Tibial nerve (tissue), 4 donors: ENCODE data around the gene PRRG3. TPM values are rescaled to one million over a fixed set of nuclear protein-coding genes. Genes with fewer than 3 reads are reported as not detected.

Experiments
- DNase-seq, 2 donors: peaks; one replicate each; pipeline ENCODE4 v3.0.0-alpha.2; 2019; ENCODE audit warnings: low spot score in 2 of 2
- H3K27ac ChIP-seq, 4 donors: fragments of 200-600 bp; sonication (generic) in 3 of 4; one replicate each; pipeline ENCODE4 v1.5.1; 2017 to 2019; ENCODE audit warnings: mild to moderate bottlenecking in 1 of 4
- H3K27me3 ChIP-seq, 2 donors: fragments of 200-600 bp; sonication (generic) in 1 of 2; one replicate each; pipeline versions ENCODE4 v1.5.1 to v1.6.0; 2017 to 2019
- H3K36me3 ChIP-seq, 3 donors: fragments of 200-600 bp; sonication (generic); one replicate each; pipeline ENCODE4 v1.5.1; 2018 to 2019
- H3K4me1 ChIP-seq, 4 donors: fragments of 200-600 bp; sonication (generic) in 3 of 4; one replicate each; pipeline ENCODE4 v1.5.1; 2017 to 2019
- H3K4me3 ChIP-seq, 4 donors: fragments of 200-600 bp; sonication (generic) in 3 of 4; one replicate each; pipeline ENCODE4 v1.5.1; 2017 to 2019; ENCODE audit warnings: mild to moderate bottlenecking in 1 of 4, moderate library complexity in 1 of 4
- H3K9me3 ChIP-seq, 4 donors: fragments of 200-600 bp; sonication (generic) in 3 of 4; one replicate each; pipeline ENCODE4 v1.5.1; 2017 to 2019
- EP300 ChIP-seq, 2 donors: sonication (generic); formaldehyde crosslinking; IDR thresholded peaks; one replicate each; pipeline ENCODE4 v1.6.1; 2017; ENCODE audit warnings: antibody characterized with exemption in 2 of 2, mild to moderate bottlenecking in 1 of 2
- POLR2A ChIP-seq, 2 donors: fragments of 450-650 bp; IDR thresholded peaks; one replicate each; pipeline ENCODE4 v1.6.1; 2017; ENCODE audit warnings: antibody characterized with exemption in 2 of 2, mild to moderate bottlenecking in 2 of 2, moderate library complexity in 2 of 2
- WGBS, 2 donors: methylation state at CpG; one replicate each; pipeline ENCODE4 v1.1.5; 2018; 5-methylcytosine and 5-hydroxymethylcytosine counted together
- total RNA-seq, 4 donors: library from RNA; depleted of rRNA; stranded (reverse); fragments of >200 nt; gene quantifications; one replicate each; pipeline ENCODE4 v1.1.0, GENCODE V29; 2016
- TF ChIP-seq, protein P1 (sequence below), 5 experiments: fragments of 200-600 bp in 3 of 5; fragments of 450-650 bp in 2 of 5; sonication (generic) in 3 of 5; IDR thresholded peaks; one replicate each; pipeline ENCODE4 v1.5.1; 2016 to 2019; ENCODE audit warnings: antibody characterized with exemption in 5 of 5, mild to moderate bottlenecking in 3 of 5, moderate library complexity in 2 of 5

The PRRG3 gene
- total RNA-seq, 4 donors from 2014 or later: 14.0 to 55.7 (median 15.9) TPM

DNA sequence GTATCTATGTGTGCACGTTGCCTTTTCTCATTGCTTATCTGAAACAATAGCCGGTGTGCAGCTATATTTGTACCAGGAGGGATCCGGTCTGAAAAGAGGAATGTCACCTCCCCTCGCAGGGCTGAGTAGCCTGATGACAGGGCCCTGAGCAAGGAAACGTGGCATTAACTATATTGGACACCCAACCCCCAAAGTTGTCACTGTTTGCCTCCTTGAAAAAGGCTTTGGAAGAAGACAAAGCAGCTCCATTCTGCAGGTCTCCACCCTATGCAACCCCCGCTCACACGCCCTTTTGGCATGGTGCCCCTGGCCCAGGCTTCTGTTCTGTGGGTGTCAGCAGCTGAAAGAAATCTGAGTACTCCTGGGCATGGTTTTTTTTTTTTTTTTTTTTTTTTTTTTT lies 8.2 kb downstream of the PRRG3 start:
- H3K4me3 ChIP-seq: no peak overlapping the region
- no peak for DNase-seq
- 26 to 28% methylated on average over 6 to 7 of the region's 7 CpGs for WGBS, 2 donors
- peak overlapping the region in 1 of 4 donors; percentile 17 for H3K27ac ChIP-seq
- H3K36me3 ChIP-seq: no peaks in the 10 kb centered on the region
- no peak for TF ChIP-seq EP300 (IDR thresholded peaks at IDR 0.05)
- no peak for TF ChIP-seq POLR2A (IDR thresholded peaks at IDR 0.05)
- TF ChIP-seq, protein P1, sequence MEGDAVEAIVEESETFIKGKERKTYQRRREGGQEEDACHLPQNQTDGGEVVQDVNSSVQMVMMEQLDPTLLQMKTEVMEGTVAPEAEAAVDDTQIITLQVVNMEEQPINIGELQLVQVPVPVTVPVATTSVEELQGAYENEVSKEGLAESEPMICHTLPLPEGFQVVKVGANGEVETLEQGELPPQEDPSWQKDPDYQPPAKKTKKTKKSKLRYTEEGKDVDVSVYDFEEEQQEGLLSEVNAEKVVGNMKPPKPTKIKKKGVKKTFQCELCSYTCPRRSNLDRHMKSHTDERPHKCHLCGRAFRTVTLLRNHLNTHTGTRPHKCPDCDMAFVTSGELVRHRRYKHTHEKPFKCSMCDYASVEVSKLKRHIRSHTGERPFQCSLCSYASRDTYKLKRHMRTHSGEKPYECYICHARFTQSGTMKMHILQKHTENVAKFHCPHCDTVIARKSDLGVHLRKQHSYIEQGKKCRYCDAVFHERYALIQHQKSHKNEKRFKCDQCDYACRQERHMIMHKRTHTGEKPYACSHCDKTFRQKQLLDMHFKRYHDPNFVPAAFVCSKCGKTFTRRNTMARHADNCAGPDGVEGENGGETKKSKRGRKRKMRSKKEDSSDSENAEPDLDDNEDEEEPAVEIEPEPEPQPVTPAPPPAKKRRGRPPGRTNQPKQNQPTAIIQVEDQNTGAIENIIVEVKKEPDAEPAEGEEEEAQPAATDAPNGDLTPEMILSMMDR (IDR thresholded peaks at IDR 0.05): no peak
- peaks cover 0 to 8% (median 0%) of the 10 kb centered on the region in 4 donors for H3K4me1 ChIP-seq
- no peaks in the 10 kb centered on the region for H3K9me3 ChIP-seq
- no peaks in the 10 kb centered on the region for H3K27me3 ChIP-seq

DNA sequence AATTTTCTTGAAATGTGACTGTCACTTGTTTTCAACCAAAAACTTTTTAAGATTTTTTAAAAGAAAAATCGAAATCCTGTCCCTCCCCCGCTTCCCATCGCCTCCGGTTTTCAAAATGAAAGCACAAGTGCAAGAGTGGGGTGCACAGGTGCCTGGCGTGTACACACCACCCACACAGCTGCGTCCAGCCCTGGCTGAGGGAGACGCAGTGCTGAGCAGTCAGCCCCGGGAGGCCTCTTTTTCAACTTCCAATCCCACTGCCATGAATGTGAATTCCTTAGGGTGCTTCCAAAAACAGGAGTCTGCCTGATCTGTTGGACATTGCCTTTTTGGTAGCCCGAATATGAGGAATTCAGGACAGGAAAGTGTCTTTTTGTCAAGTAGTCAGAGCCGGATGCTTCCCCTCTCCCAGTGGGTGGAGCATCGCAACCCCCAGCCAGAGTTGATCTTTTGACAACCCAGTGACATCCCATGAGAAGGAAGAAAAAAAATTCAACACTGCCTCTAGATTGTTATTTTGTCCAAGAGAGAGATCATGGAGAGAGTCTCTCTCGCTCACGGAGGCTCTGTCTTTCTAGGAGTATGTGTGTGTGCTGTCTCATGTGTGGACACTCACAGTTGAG lies 8.9 kb downstream of the PRRG3 start:
- 15 to 51% methylated on average over 13 of the region's 13 CpGs for WGBS, 2 donors
- TF ChIP-seq, protein P1 (IDR thresholded peaks at IDR 0.05): no peak
- TF ChIP-seq EP300 (IDR thresholded peaks at IDR 0.05) (no peak), POLR2A (IDR thresholded peaks at IDR 0.05) (no peak)
- H3K4me3 ChIP-seq: no peak overlapping the region
- no peaks in the 10 kb centered on the region for H3K36me3 ChIP-seq
- no peaks in the 10 kb centered on the region for H3K27me3 ChIP-seq
- no peak for DNase-seq
- H3K9me3 ChIP-seq: no peaks in the 10 kb centered on the region
- H3K4me1 ChIP-seq: peaks cover 0 to 8% (median 0%) of the 10 kb centered on the region in 4 donors
- H3K27ac ChIP-seq: peak overlapping the region in 1 of 4 donors; percentile 66

DNA sequence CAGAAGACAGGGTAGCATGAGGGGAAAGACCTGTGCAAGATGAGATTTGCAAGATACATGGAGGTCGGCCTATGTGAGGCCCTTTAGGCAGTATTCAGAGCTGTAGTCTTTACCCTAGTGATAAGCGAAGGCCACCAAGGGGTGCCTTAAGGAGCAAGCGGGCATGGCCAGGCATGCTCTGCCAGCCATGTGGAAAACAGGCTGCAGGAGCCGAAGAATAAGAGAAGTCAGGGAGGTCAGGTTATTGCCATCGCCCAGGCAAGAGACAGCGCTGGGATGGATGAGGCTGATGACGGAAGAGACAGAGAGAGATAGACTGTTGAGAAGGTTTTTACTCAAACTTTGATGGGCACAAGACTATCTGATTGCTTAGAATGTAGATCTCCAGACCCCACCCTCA lies 13.6 kb downstream of the PRRG3 start:
- no peaks in the 10 kb centered on the region for H3K36me3 ChIP-seq
- H3K4me3 ChIP-seq: no peak overlapping the region
- H3K27me3 ChIP-seq: no peaks in the 10 kb centered on the region
- no peak for DNase-seq
- no peak overlapping the region for H3K27ac ChIP-seq
- TF ChIP-seq POLR2A (IDR thresholded peaks at IDR 0.05): no peak
- no peak for TF ChIP-seq EP300 (IDR thresholded peaks at IDR 0.05)
- TF ChIP-seq, protein P1 (IDR thresholded peaks at IDR 0.05): no peak
- peaks cover 0 to 4% (median 0%) of the 10 kb centered on the region in 4 donors for H3K4me1 ChIP-seq
- no peaks in the 10 kb centered on the region for H3K9me3 ChIP-seq
- 81 to 97% methylated on average over 7 of the region's 7 CpGs for WGBS, 2 donors

DNA sequence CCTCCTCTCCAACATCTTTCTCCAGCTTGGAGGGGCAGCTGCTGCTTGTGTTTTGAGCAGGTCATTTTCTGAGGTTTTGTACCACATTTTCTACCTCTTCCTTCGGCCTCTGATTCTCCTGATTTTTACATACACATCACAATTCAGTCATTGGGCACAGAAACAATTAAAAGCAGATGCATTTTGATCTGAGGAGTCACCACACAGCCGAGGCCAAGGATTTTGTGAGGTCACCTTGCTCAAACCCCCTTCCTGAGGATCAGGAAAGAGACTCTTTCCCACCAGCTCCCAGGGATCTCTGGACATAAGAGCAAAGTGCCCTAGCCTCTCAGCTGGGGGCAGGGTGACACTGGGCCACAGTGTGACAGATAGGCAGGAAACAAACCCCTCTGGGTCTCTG lies 15.2 kb downstream of the PRRG3 start:
- Histone ChIP-seq H3K4me3 (no peak overlapping the region), H3K9me3 (no peaks in the 10 kb centered on the region), H3K27ac (no peak overlapping the region), H3K27me3 (no peaks in the 10 kb centered on the region), H3K4me1 (no peaks in the 10 kb centered on the region), H3K36me3 (no peaks in the 10 kb centered on the region)
- WGBS, 2 donors: 53 to 75% methylated on average over 2 of the region's 2 CpGs
- no peak for DNase-seq
- TF ChIP-seq POLR2A (IDR thresholded peaks at IDR 0.05) (no peak), EP300 (IDR thresholded peaks at IDR 0.05) (no peak)
- TF ChIP-seq, protein P1 (IDR thresholded peaks at IDR 0.05): no peak

DNA sequence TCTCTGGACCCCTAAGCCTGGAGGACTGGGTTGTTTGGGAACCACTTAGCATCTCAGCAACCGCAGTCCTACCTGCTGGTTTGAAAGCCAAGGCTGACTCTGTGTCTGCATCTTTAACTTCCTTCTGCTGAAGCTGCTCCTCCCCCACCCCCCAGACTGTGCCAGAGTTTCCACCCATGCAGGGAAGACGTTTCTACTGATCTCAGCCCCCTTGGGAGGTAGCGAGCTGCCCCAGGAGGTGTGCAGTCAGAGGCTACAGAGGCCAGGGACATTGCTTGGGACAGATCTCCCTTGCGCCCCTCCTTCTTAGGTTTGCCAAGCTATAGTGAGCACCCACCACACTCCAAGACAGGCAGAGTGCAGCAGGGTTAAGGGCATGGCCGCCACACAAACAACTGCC lies 15.9 kb downstream of the PRRG3 start:
- Histone ChIP-seq H3K27ac (no peak overlapping the region), H3K4me3 (no peak overlapping the region), H3K36me3 (no peaks in the 10 kb centered on the region), H3K4me1 (no peaks in the 10 kb centered on the region), H3K27me3 (no peaks in the 10 kb centered on the region), H3K9me3 (no peaks in the 10 kb centered on the region)
- 60 to 64% methylated on average over 4 to 5 of the region's 5 CpGs for WGBS, 2 donors
- TF ChIP-seq EP300 (IDR thresholded peaks at IDR 0.05): no peak
- no peak for TF ChIP-seq POLR2A (IDR thresholded peaks at IDR 0.05)
- TF ChIP-seq, protein P1 (IDR thresholded peaks at IDR 0.05): no peak
- no peak for DNase-seq
